Neural cell (in vitro differentiated cells): ENCODE measurements around the gene FBXL17.

ENCODE experiments used
- EP300 ChIP-seq: fragments of 450-650 bp; conservative IDR thresholded peaks from 2 replicates; pipeline ENCODE4 v1.6.1; 2014; ENCODE audit warnings: antibody characterized with exemption, mild to moderate bottlenecking, moderate library complexity; ENCODE audit not compliant: poor library complexity, severe bottlenecking
- EZH2 ChIP-seq: fragments of 200-600, 300-800 bp; shearing (Covaris generic), sonication (generic); IDR thresholded peaks from 2 replicates; pipeline ENCODE4 v1.6.1; 2014; ENCODE audit warnings: antibody characterized with exemption, low read length, borderline replicate concordance, mild to moderate bottlenecking; ENCODE audit not compliant: insufficient read depth, poor library complexity, severe bottlenecking
- POLR2AphosphoS5 ChIP-seq: IDR thresholded peaks from 2 replicates; pipeline ENCODE4 v1.6.1; 2012
- TAF1 ChIP-seq: IDR thresholded peaks from 2 replicates; pipeline ENCODE4 v1.6.1; 2012; ENCODE audit warnings: low read depth
- TF ChIP-seq, protein P1 (sequence below): fragments of 450-650 bp; IDR thresholded peaks from 2 replicates; pipeline ENCODE4 v1.5.1; 2014; ENCODE audit warnings: antibody characterized with exemption, mild to moderate bottlenecking, moderate library complexity; ENCODE audit not compliant: poor library complexity, severe bottlenecking
- TF ChIP-seq, protein P2 (sequence below): IDR thresholded peaks from 2 replicates; pipeline ENCODE4 v1.6.1; 2012; ENCODE audit warnings: borderline replicate concordance

DNA sequence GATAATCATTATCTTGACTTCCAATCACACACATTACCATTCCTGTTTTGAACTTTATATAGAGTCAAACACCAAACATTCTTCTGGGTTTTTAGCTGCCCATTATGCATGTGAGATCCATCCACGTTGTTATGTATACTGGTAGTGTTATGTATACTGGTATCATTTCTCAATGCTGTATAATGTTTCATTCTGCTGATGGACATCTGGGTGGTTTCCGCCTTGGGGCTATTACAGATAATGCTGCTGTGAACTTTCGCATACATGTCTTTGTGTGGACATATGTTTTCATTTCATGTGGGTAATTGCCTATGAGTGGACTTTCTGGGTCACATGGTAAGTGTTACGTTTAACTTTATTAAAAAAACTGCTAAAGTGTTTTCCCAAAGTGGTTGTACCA is 493.4 kb downstream of the FBXL17 start:
- TF ChIP-seq EP300 (no peak), POLR2AphosphoS5 (no peak), TAF1 (no peak), EZH2 (no peak)
- TF ChIP-seq, protein P1, sequence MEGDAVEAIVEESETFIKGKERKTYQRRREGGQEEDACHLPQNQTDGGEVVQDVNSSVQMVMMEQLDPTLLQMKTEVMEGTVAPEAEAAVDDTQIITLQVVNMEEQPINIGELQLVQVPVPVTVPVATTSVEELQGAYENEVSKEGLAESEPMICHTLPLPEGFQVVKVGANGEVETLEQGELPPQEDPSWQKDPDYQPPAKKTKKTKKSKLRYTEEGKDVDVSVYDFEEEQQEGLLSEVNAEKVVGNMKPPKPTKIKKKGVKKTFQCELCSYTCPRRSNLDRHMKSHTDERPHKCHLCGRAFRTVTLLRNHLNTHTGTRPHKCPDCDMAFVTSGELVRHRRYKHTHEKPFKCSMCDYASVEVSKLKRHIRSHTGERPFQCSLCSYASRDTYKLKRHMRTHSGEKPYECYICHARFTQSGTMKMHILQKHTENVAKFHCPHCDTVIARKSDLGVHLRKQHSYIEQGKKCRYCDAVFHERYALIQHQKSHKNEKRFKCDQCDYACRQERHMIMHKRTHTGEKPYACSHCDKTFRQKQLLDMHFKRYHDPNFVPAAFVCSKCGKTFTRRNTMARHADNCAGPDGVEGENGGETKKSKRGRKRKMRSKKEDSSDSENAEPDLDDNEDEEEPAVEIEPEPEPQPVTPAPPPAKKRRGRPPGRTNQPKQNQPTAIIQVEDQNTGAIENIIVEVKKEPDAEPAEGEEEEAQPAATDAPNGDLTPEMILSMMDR, result no peak
- TF ChIP-seq, protein P2, sequence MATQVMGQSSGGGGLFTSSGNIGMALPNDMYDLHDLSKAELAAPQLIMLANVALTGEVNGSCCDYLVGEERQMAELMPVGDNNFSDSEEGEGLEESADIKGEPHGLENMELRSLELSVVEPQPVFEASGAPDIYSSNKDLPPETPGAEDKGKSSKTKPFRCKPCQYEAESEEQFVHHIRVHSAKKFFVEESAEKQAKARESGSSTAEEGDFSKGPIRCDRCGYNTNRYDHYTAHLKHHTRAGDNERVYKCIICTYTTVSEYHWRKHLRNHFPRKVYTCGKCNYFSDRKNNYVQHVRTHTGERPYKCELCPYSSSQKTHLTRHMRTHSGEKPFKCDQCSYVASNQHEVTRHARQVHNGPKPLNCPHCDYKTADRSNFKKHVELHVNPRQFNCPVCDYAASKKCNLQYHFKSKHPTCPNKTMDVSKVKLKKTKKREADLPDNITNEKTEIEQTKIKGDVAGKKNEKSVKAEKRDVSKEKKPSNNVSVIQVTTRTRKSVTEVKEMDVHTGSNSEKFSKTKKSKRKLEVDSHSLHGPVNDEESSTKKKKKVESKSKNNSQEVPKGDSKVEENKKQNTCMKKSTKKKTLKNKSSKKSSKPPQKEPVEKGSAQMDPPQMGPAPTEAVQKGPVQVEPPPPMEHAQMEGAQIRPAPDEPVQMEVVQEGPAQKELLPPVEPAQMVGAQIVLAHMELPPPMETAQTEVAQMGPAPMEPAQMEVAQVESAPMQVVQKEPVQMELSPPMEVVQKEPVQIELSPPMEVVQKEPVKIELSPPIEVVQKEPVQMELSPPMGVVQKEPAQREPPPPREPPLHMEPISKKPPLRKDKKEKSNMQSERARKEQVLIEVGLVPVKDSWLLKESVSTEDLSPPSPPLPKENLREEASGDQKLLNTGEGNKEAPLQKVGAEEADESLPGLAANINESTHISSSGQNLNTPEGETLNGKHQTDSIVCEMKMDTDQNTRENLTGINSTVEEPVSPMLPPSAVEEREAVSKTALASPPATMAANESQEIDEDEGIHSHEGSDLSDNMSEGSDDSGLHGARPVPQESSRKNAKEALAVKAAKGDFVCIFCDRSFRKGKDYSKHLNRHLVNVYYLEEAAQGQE, result no peak
